ENCODE results near the gene AP1G2.

The AP1G2 gene

DNA sequence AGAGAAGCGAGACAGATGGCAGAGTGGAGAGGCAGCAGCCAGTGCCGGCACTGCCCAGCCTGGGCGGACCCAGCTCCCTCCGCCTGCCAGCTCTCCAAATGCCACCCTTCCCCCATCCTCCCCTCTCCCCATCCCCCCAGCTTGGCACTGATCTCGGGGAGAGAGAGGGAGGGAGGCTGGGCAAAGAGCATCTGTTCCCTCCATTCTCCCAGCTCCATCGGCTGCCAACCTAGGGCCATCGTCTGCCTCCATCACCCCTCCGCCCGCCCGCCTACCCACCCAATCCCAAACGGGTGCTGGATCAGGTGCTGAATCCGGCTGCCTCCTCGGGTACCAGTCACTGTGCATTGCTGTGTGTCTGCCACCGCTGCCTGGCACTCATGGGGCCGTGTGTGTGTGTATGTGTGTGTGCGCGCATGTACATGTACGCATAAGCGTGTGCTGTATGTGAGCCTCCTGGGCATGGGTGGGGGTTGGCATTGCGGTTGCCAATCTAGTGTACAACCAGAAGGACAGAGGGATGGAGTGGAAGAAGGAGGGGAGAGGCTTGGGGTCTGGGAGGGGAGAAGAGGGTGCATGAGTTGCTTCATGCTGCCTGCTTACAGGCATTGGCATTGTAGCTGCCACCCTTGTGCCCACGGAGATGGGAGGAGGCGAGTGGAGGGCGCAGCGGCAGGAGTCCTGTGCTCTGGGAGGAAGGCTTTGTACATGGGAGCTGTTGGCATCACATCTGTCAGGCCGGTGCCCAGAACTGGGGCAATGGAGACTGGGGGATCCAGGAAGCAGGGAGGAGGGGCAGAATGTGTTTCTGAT, 54.4 kb downstream of the AP1G2 start:
- no peak for DNase-seq

DNA sequence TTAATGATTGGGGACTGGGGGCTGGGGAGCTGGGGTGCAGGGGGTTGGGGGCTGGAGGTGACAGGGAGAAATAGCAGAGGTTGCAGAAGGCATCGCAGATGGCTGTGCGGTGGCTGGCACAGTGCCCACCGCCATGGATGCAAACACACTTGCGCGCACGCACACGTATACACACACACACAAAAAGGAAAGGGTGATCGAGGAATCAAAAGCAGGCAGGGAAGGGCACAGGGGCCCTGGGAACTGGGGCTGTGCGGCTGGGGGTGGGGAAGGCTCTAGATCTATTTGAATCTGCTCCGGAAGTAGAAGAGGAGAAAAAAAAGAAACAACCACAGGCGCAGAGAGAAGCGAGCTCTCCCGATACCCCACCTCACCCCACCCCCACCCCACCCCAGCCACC, 55.4 kb downstream of the AP1G2 start:
- peak; percentile 69 for DNase-seq

Measured in DMS53 (cell line).